ENCODE results near the gene MYH11.

DNA sequence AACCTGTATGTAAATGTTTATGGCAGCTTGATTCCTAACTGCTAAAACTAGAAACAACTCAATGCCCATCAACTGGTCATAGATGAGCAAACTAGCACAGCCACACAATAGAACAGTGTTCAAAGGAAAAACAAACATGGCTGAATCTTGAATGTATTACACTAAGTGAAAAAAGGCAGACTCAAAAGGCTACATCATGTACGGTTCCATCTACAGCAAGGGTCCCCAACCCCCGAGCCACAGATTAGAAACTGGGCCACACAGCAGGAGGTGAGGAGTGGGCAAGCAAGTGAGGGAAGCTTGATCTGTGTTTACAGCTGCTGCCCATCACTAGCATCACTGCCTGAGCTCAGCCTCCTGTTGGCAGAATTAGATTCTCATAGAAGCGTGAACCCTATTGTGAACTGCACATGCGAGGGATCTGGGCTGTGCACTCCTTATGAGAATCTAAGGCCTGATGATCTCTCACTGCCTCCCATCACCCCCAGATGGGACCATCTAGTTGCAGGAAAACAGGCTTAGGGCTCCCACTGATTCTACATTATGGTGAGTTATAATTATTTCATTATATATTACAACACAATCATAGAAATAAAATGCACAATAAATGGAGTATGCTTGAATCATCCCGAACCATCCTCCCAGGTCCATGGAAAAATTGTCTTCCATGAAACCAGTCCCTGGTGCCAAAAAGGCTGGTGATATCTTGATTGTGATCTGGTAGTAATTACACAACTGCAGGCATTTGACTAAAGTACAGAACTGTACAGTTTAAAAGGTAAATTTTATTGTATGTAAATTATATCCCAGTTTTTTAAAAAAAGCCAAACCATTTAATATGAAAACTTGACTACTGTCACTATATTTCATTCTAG, 23.8 kb upstream of the MYH11 start:
- TF ChIP-seq POLR2AphosphoS5 (IDR thresholded peaks at IDR 0.05; ENCODE audit: low read depth, low read length): no peak
- no peak for TF ChIP-seq REST (IDR thresholded peaks at IDR 0.05; ENCODE audit: insufficient read depth in 1 of 2, low read depth in 2 of 2, low read length in 2 of 2)
- TF ChIP-seq TAF1 (IDR thresholded peaks at IDR 0.05; ENCODE audit: borderline replicate concordance, insufficient read depth, low read length): no peak

Data from PFSK-1 (cell line).